BE2C (cell line): Measurements from ENCODE around the gene TSHZ3.

Experiments used
- DNase-seq: peaks from one replicate; pipeline ENCODE4 v3.0.0-alpha.2; 2020
- H3K27me3 ChIP-seq: fragments of 250-450 bp; sonication (Bioruptor Pico); 2 replicates; pipeline ENCODE4 v1.5.1; 2020; ENCODE audit warnings: mild to moderate bottlenecking
- H3K36me3 ChIP-seq: fragments of 250-450 bp; sonication (Bioruptor Pico); 2 replicates; pipeline ENCODE4 v1.5.1; 2020; ENCODE audit warnings: mild to moderate bottlenecking
- H3K4me1 ChIP-seq: fragments of 250-450 bp; sonication (Bioruptor Pico); 2 replicates; pipeline ENCODE4 v1.5.1; 2020
- H3K4me3 ChIP-seq: 2 replicates; pipeline ENCODE4 v1.5.1; 2011; ENCODE audit warnings: low read depth, low read length
- H3K9me3 ChIP-seq: fragments of 250-450 bp; sonication (Bioruptor Pico); 2 replicates; pipeline ENCODE4 v1.5.1; 2020
- TF ChIP-seq, protein P1 (sequence below): IDR thresholded peaks from 2 replicates; pipeline ENCODE4 v1.5.1; 2012; ENCODE audit warnings: mild to moderate bottlenecking, low read depth, low read length

Gene TSHZ3

DNA sequence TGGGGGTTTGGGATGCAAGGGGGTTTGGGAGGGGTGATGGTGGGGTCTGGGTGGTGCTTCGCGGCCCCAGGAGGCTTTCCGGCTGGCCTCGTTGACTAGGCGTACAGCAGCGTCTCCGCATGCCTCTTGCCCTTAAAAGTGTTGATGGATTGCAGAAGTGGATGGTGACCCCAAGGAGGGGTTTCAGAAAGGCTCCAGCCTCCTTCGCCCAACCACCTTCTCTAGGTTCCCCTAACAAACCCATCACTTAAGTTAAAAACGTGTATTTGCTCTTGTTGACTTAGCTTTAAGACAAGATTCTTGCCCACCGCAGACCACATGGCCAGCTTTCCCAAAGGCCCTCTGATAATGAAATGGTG lies 8.1 kb upstream of the TSHZ3 start:
- no peak for DNase-seq
- TF ChIP-seq, protein P1, sequence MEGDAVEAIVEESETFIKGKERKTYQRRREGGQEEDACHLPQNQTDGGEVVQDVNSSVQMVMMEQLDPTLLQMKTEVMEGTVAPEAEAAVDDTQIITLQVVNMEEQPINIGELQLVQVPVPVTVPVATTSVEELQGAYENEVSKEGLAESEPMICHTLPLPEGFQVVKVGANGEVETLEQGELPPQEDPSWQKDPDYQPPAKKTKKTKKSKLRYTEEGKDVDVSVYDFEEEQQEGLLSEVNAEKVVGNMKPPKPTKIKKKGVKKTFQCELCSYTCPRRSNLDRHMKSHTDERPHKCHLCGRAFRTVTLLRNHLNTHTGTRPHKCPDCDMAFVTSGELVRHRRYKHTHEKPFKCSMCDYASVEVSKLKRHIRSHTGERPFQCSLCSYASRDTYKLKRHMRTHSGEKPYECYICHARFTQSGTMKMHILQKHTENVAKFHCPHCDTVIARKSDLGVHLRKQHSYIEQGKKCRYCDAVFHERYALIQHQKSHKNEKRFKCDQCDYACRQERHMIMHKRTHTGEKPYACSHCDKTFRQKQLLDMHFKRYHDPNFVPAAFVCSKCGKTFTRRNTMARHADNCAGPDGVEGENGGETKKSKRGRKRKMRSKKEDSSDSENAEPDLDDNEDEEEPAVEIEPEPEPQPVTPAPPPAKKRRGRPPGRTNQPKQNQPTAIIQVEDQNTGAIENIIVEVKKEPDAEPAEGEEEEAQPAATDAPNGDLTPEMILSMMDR = no peak
- no peaks in the 10 kb centered on the region for H3K4me1 ChIP-seq
- H3K27me3 ChIP-seq = peaks cover 23% of the 10 kb centered on the region
- H3K9me3 ChIP-seq = no peaks in the 10 kb centered on the region
- H3K36me3 ChIP-seq = no peaks in the 10 kb centered on the region
- H3K4me3 ChIP-seq = no peak overlapping the region

DNA sequence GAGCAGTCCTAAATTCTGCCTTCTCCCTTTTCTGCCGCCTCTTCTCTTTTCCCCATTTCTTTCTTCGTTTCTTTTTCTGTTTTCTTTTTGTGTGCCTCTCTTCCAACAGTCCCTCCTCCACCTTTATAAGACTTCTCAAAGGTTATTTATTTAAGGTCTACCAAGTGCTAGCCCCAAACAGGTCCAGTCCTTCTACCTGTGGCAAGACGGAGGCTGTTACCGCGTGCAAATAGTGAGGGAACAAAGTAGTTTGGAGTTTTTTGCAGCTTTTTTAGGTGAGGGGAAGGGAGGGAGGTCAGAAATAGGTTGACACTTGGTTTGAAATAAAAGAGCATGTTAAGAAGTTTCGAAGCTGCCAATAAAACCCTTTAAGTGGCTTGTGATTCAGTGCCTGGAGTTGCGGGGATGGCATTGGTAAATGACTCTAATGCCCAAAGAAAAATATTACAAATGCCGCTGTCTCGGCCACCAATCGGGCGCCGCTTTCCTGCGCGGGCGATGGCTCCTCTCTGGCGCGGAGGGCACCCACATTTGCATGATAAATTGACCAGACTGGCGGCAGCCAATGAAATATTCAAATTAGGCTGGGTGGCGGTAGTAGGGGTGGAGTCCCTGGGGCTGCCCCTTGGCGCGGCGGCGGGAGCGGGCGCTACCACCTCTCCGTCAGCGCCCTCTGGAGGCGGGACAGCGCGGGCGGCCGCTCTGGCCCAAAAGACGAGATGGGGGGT lies 7.5 kb upstream of the TSHZ3 start:
- no peaks in the 10 kb centered on the region for H3K4me1 ChIP-seq
- no peaks in the 10 kb centered on the region for H3K9me3 ChIP-seq
- H3K4me3 ChIP-seq = no peak overlapping the region
- peaks cover 28% of the 10 kb centered on the region for H3K27me3 ChIP-seq
- TF ChIP-seq, protein P1 = no peak
- DNase-seq = no peak
- no peaks in the 10 kb centered on the region for H3K36me3 ChIP-seq

DNA sequence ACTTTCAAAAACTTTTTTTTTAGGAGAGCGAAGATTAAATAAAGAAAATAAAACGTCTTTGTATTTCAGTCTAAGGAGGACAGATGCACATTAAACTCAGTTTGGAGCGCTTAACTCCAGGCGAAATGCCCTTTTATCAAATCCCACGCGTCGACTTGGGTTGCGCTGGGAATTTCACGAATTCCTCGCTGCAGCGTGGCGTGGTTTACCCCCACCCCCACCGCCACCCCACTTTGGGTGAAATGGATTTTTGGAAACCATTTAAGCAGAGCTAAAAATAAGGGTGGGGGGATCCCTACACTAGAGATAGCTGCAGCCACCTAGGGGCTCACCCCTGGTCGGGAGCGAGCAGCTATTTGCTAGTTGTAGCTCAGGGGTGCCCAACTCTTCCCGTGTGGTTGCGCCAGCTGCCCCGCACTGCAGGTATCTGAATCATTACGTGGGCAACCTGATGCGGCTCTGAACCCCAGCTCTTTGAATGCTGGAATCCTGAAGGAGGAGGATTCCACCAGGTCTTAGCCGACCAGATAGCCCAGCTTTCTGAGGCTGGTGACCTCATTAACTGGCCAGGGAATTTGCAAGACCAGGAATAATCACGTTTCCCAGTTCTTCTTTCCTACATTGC lies 6.5 kb upstream of the TSHZ3 start:
- Histone ChIP-seq H3K36me3 (no peaks in the 10 kb centered on the region), H3K27me3 (peaks cover 38% of the 10 kb centered on the region), H3K4me1 (no peaks in the 10 kb centered on the region), H3K4me3 (no peak overlapping the region), H3K9me3 (no peaks in the 10 kb centered on the region)
- TF ChIP-seq, protein P1 = no peak
- no peak for DNase-seq

DNA sequence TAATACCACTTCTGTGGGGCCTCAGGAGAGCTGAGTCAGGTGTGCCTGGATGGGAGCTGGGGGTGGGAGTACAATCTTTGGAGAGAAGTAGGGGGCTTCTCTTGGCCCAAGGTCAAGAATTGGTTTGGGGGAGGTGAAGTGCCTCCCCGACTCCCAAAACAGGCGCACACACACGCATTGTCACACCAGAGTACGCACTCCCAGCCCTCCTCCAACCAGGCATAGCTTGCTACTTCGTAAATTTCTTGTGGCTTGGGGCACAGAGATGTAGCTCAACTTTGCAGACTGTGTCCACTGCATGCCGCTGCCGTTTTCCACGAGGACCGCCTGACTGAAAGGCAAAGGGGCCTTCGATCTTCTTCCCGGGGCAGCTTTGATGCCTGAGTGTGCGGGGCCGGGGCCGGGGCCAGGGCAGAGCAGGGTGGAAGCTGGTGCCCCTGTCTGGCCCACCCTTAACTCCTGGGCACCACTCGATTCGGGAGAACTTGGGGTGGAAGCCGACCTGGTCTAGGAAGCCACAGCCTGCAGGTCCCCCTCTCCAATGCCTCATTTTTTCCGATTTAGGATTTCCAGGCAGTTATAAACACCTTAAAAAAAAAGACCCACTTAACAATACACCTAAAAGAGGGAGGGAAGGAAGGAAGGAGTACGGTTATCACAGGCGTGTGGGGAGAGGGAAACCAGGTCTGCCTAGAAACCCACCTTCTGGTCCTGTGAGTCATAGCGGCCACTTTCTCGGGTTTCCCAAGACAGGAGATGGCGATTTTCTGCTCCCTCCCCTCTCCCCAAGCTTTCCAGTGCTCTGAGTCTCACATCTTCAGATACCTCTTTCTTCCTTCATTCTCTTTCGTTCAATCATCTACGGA lies 5.8 kb upstream of the TSHZ3 start:
- peaks cover 44% of the 10 kb centered on the region for H3K27me3 ChIP-seq

DNA sequence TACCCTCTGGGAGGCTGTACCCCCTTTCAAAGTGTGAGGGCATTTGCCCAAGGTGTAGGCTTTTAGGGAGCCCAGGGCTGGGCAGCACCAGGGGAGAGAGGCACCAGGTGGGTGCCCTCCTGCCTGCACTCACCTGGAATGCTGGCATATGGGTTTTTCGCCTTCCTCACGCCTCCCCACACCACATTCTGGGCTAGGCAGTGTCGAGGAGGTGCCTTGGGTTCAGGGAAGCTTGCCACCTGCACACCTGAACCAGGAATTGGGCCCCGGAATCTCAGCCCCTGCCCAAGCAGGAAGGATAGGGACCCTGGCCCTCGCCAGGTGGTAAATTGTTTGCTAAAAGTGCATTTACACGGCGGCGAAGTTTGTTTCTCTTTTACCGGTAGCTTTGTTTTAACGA lies 5.1 kb upstream of the TSHZ3 start:
- H3K27me3 ChIP-seq = peaks cover 44% of the 10 kb centered on the region
- no peaks in the 10 kb centered on the region for H3K9me3 ChIP-seq
- TF ChIP-seq, protein P1 = no peak
- no peaks in the 10 kb centered on the region for H3K36me3 ChIP-seq
- H3K4me3 ChIP-seq = no peak overlapping the region
- no peaks in the 10 kb centered on the region for H3K4me1 ChIP-seq
- DNase-seq = no peak

More for the DNA sequence above, 5.8 kb upstream of the TSHZ3 start:
- Histone ChIP-seq H3K4me1 (no peaks in the 10 kb centered on the region), H3K36me3 (no peaks in the 10 kb centered on the region), H3K4me3 (no peak overlapping the region), H3K9me3 (no peaks in the 10 kb centered on the region)
- TF ChIP-seq, protein P1 = no peak
- no peak for DNase-seq
